T47D (cell line): ENCODE results near the gene SMPD3.

Source experiments
- DNase-seq, 2 experiments: peaks; one replicate each; pipeline versions ENCODE4 v3.0.0 to v3.0.0-alpha.2; 2011 to 2012; ENCODE audit warnings: low read depth in 1 of 2, low spot score in 1 of 2
- JUND ChIP-seq: IDR thresholded peaks from 2 replicates; pipeline ENCODE4 v1.6.1; 2012; ENCODE audit warnings: low read depth
- in situ Hi-C: cut with HindIII; loops from 2 replicates; pipeline ENCODE4 v1.10.0; 2016; ENCODE audit warnings: low sequenced_read_pairs, low pct_unique_long_range_greater_than_20kb

The SMPD3 gene

GRCh38 chr16:68364561-68364998 lies 83.7 kb downstream of the SMPD3 start:
- no peak for TF ChIP-seq JUND
- in situ Hi-C loops: no loop called here
- no peak for DNase-seq

GRCh38 chr16:68363658-68364521 lies 84.4 kb downstream of the SMPD3 start:
- TF ChIP-seq JUND: no peak
- in situ Hi-C loops: no loop called here
- DNase-seq: no peak

GRCh38 chr16:68362947-68363657 lies 85.2 kb downstream of the SMPD3 start:
- TF ChIP-seq JUND: no peak
- in situ Hi-C loops: no loop called here
- DNase-seq: no peak

- TF ChIP-seq JUND: no peak
Observed at GRCh38 chr16:68362262-68362913, 85.9 kb downstream of the SMPD3 start.

GRCh38 chr16:68361485-68361884 lies 86.8 kb downstream of the SMPD3 start:
- DNase-seq: no peak
- in situ Hi-C loops: no loop called here
- TF ChIP-seq JUND: no peak

More at GRCh38 chr16:68362262-68362913, 85.9 kb downstream of the SMPD3 start:
- in situ Hi-C loops: no loop called here
- DNase-seq: no peak

GRCh38 chr16:68360956-68361355 lies 87.4 kb downstream of the SMPD3 start:
- no peak for TF ChIP-seq JUND
- in situ Hi-C loops: no loop called here
- DNase-seq: no peak

- no peak for TF ChIP-seq JUND
- DNase-seq: no peak
- in situ Hi-C loops: no loop called here
Observed at GRCh38 chr16:68360547-68360946, 87.8 kb downstream of the SMPD3 start.

GRCh38 chr16:68359398-68360191 lies 88.7 kb downstream of the SMPD3 start:
- in situ Hi-C loops: no loop called here
- TF ChIP-seq JUND: no peak
- DNase-seq: no peak

GRCh38 chr16:68358951-68359350 lies 89.4 kb downstream of the SMPD3 start:
- TF ChIP-seq JUND: no peak
- in situ Hi-C loops: no loop called here
- no peak for DNase-seq

- TF ChIP-seq JUND: no peak
- in situ Hi-C loops: no loop called here
- no peak for DNase-seq
Observed at GRCh38 chr16:68357923-68358322, 90.4 kb downstream of the SMPD3 start.

GRCh38 chr16:68357521-68357922 lies 90.8 kb downstream of the SMPD3 start:
- no peak for DNase-seq
- in situ Hi-C loops: no loop called here
- TF ChIP-seq JUND: no peak

- in situ Hi-C loops: no loop called here
- no peak for TF ChIP-seq JUND
- DNase-seq: no peak
Observed at GRCh38 chr16:68356919-68357286, 91.4 kb downstream of the SMPD3 start.
